Activated naive CD4-positive, alpha-beta T cell treated with anti-CD3 and anti-CD28 coated beads, Interleukin-2, amount 10 ng/mL, durations not matched to agents 7 days and 5 days (primary cell): ENCODE measurements around the gene XYLB.
"Not testable (repeated sequence)": the region's sequence is repeated elsewhere in the genome, so short reads cannot be mapped to it uniquely, and the experiment has no call there.

Experiments used
- CTCF ChIA-PET: fragments of 350-600 bp; sonication (Branson Sonifier 250); formaldehyde crosslinking; loops from one replicate; lab custom pipeline; 2021; ENCODE audit warnings: antibody characterized with exemption; lab: Charles Lee
- DNase-seq: peaks from one replicate; pipeline ENCODE4 v3.0.0-alpha.2; 2020
- H3K27ac Mint-ChIP-seq: one replicate; pipeline ENCODE4 v1.8.0; 2021; ENCODE audit warnings: mild to moderate bottlenecking, moderate library complexity, mixed read lengths
- H3K27me3 Mint-ChIP-seq: one replicate; pipeline ENCODE4 v1.8.0; 2021; ENCODE audit warnings: mild to moderate bottlenecking, mixed read lengths
- H3K36me3 Mint-ChIP-seq: one replicate; pipeline ENCODE4 v1.8.0; 2021; ENCODE audit warnings: mixed read lengths
- H3K4me1 Mint-ChIP-seq: one replicate; pipeline ENCODE4 v1.8.0; 2021; ENCODE audit warnings: mixed read lengths
- H3K4me3 Mint-ChIP-seq: one replicate; pipeline ENCODE4 v1.8.0; 2021; ENCODE audit warnings: mild to moderate bottlenecking, moderate library complexity, mixed read lengths
- H3K9me3 Mint-ChIP-seq: one replicate; pipeline ENCODE4 v1.8.0; 2021; ENCODE audit warnings: mixed read lengths

XYLB gene

DNA sequence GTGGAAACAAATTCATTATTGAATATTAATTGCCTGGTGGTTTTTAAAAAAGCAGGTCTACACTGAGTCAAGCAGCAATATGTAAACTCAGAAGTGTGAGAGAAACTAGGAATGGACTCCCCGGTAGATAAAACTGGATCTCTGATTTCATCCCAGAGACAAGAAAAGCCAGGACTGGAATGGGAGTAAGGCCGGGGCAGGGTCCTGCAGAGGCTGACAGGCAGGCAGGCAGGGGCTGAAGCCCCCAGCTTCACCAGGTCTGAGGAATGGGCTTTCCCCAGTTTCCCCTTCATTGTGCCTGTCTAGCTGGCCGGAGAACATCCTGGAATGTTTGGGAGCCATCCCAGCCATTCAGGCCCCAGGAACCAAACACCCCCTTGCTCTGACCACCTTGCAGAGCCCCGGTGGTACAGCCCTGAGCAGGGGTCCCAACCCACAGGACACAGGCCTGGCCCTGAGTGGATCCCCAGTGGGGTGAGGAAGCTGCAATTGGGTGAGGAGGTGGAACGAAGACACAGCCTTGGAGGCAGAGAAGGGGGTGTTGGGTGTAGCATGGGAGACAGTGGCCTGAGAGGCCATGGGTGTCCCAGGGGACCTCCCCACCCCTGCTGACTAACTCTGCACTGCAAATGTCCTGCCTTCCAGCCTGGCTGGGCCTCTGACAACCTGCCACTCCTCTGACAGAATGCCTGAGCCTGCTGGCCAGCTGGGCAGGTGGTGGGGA, 31.7 kb upstream of the XYLB start:
- H3K9me3 Mint-ChIP-seq: no peaks in the 10 kb centered on the region
- no peaks in the 10 kb centered on the region for H3K36me3 Mint-ChIP-seq
- no peak for DNase-seq
- H3K27ac Mint-ChIP-seq: no peak overlapping the region
- CTCF ChIA-PET: no interaction called here
- H3K27me3 Mint-ChIP-seq: peaks cover 21% of the 10 kb centered on the region
- H3K4me1 Mint-ChIP-seq: no peaks in the 10 kb centered on the region
- no peak overlapping the region for H3K4me3 Mint-ChIP-seq

DNA sequence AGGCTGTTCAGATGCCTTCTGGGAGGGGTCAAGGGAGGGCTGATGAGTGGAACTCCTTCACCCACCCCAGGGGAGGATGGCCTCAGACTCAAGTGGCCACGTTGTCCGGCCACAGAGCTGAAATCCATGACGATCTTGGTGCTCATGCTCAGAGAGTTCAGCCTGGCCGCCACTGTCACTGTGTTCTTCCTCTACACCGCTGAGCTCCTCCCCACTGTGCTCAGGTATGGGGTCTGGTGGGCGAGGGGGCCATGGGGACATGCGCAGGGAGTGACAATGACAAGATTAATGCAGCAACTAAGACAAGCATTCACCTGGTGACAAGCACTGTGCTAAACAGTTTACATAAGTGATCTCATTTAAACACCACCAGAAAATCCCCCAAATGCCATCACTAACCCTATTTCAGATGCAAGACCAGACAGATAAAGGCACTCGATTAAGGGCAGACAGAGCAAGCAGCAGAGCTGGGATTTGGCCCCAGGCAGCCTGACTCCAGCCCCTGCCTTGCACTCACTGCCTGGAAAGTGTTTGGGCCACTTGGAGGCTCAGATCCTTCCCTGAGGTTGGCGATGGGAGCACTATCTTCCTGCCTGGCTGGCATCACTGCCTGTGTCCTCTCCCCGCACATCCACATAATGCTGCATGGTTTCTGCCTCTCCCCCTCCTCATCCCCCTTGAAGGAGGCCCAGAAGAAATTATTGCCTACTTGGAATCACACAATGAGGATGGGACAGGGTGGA, 30.9 kb upstream of the XYLB start:
- Mint-ChIP-seq H3K4me1 (no peaks in the 10 kb centered on the region), H3K4me3 (no peak overlapping the region), H3K27me3 (peaks cover 17% of the 10 kb centered on the region), H3K9me3 (no peaks in the 10 kb centered on the region), H3K27ac (no peak overlapping the region), H3K36me3 (no peaks in the 10 kb centered on the region)
- DNase-seq: no peak
- CTCF ChIA-PET: no interaction called here

GRCh38 chr3:38316356-38317191, 30.0 kb upstream of the XYLB start:
- CTCF ChIA-PET: no interaction called here
- H3K27me3 Mint-ChIP-seq: peaks cover 12% of the 10 kb centered on the region
- H3K27ac Mint-ChIP-seq: no peak overlapping the region
- no peaks in the 10 kb centered on the region for H3K4me1 Mint-ChIP-seq
- no peaks in the 10 kb centered on the region for H3K36me3 Mint-ChIP-seq
- H3K4me3 Mint-ChIP-seq: no peak overlapping the region
- no peaks in the 10 kb centered on the region for H3K9me3 Mint-ChIP-seq
- DNase-seq: no peak

- DNase-seq: no peak
- Mint-ChIP-seq H3K27me3 (peaks cover 13% of the 10 kb centered on the region), H3K4me1 (no peaks in the 10 kb centered on the region), H3K9me3 (no peaks in the 10 kb centered on the region), H3K4me3 (no peak overlapping the region), H3K36me3 (no peaks in the 10 kb centered on the region), H3K27ac (no peak overlapping the region)
- CTCF ChIA-PET: no interaction called here
Measured at GRCh38 chr3:38317192-38317759, 29.3 kb upstream of the XYLB start.

- Mint-ChIP-seq H3K4me3 (no peak overlapping the region), H3K9me3 (no peaks in the 10 kb centered on the region), H3K36me3 (no peaks in the 10 kb centered on the region), H3K27me3 (peaks cover 12% of the 10 kb centered on the region), H3K4me1 (no peaks in the 10 kb centered on the region), H3K27ac (no peak overlapping the region)
- DNase-seq: no peak
- CTCF ChIA-PET: interaction anchor here (0.7 kb wide), 1 partner anchor 27 kb away, joined by 3 read pairs; no protein-coding TSS in a partner anchor
Measured at GRCh38 chr3:38318766-38319671, 27.6 kb upstream of the XYLB start.

DNA sequence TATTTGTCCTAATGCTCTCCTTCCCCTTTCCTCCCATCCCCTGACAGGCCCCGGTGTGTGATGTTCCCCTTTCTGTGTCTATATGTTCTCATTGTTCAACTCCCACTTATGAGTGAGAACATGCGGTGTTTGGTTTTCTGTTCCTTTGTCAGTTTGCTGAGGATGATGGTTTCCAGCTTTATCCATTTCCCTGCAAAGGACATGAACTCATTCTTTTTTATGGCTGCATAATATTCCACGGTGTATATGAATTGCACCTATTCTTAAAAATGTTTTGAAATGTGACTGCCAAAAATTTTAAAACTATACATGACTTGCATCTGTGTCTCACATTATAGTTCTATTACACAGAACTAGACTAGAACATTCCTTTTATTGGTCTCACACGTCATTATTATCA, 25.9 kb upstream of the XYLB start:
- H3K27ac Mint-ChIP-seq: not testable (repeated sequence)

GRCh38 chr3:38323060-38323459, 23.5 kb upstream of the XYLB start:
- no peaks in the 10 kb centered on the region for H3K9me3 Mint-ChIP-seq
- H3K36me3 Mint-ChIP-seq: no peaks in the 10 kb centered on the region
- no peak for DNase-seq
- no peaks in the 10 kb centered on the region for H3K4me1 Mint-ChIP-seq
- no peak overlapping the region for H3K4me3 Mint-ChIP-seq
- CTCF ChIA-PET: no interaction called here
- peaks cover 30% of the 10 kb centered on the region for H3K27me3 Mint-ChIP-seq
- no peak overlapping the region for H3K27ac Mint-ChIP-seq

More for the DNA sequence above, 25.9 kb upstream of the XYLB start:
- H3K4me1 Mint-ChIP-seq, H3K9me3 Mint-ChIP-seq, H3K36me3 Mint-ChIP-seq, H3K4me3 Mint-ChIP-seq, DNase-seq, CTCF ChIA-PET: not testable (repeated sequence)
- peaks cover 20% of the 10 kb centered on the region for H3K27me3 Mint-ChIP-seq

DNA sequence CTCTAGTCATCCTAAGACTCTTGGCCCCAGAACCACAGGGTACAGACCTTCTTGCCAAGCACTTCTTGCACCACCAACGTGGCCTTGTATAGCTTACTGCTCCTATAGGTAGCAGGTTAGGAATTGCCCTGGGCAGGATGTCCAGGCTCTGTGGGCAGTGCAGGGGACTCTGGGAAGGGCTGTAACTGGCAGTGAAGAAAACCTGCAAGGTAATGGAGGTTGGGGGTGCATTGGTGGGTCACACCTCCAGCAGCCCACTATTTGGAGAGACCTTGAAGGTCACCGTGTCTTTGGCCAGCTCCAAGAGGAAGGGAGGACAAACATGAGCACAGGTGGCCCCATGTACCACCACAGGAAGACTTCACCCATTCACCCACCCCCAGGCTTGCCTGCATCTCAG, 21.3 kb upstream of the XYLB start:
- H3K27me3 Mint-ChIP-seq: peaks cover 30% of the 10 kb centered on the region
- no peak overlapping the region for H3K4me3 Mint-ChIP-seq
- no peaks in the 10 kb centered on the region for H3K36me3 Mint-ChIP-seq
- H3K27ac Mint-ChIP-seq: no peak overlapping the region
- CTCF ChIA-PET: interaction anchor here (1.3 kb wide), 1 partner anchor 92 kb away, joined by 3 read pairs; no protein-coding TSS in a partner anchor
- no peaks in the 10 kb centered on the region for H3K4me1 Mint-ChIP-seq
- no peak for DNase-seq
- no peaks in the 10 kb centered on the region for H3K9me3 Mint-ChIP-seq

GRCh38 chr3:38327335-38328009, 19.1 kb upstream of the XYLB start:
- no peak overlapping the region for H3K4me3 Mint-ChIP-seq
- CTCF ChIA-PET: interaction anchor here (0.8 to 1.3 kb wide), 3 partner anchors 16 to 154 kb away, joined by 3 read pairs; partner anchors contain the start of gene XYLB
- no peaks in the 10 kb centered on the region for H3K4me1 Mint-ChIP-seq

DNA sequence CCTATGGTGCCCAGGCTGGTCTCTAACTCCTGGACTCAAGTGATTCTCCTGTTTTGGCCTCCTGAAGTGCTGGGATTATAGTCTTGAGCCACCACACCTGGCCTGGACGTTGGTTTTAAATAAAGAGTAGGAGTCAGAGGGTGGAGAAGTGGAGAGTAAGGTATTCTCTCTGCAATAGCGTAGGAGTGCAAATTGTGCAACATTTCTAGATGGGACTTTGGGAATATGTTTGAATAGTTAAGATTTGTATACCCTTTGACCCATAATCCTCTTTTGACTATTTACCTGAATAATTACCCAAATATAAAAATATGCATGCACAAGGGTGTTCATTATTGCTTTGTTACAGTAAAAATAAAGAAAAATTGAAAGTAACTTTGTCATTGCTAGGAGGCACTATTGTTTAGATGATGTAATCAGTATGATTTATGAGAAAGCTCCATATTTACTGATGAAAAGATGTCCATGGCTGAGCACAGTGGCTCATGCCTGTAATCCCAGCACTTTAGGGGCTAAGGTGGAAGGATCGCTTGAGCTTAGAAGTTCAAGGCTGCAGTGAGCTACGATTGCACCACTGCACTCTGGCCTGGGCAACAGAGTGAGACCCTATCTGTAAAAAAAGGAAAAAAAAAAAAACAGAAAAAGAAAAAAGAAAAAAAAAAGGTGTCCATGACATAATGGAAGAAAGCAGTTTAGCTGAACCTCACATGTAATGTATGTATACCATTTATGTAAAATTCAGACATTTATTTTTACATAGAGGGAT, 15.1 kb upstream of the XYLB start:
- Mint-ChIP-seq H3K4me1 (no peaks in the 10 kb centered on the region), H3K4me3 (no peak overlapping the region), H3K27ac (no peak overlapping the region), H3K27me3 (peaks cover 33% of the 10 kb centered on the region), H3K9me3 (no peaks in the 10 kb centered on the region), H3K36me3 (no peaks in the 10 kb centered on the region)
- CTCF ChIA-PET: interaction anchor here (0.9 kb wide), 1 partner anchor 16 kb away, joined by 3 read pairs; the partner anchor contains the start of gene XYLB
- no peak for DNase-seq

More at GRCh38 chr3:38327335-38328009, 19.1 kb upstream of the XYLB start:
- no peaks in the 10 kb centered on the region for H3K9me3 Mint-ChIP-seq
- H3K27ac Mint-ChIP-seq: no peak overlapping the region
- H3K36me3 Mint-ChIP-seq: no peaks in the 10 kb centered on the region
- DNase-seq: no peak
- H3K27me3 Mint-ChIP-seq: peaks cover 30% of the 10 kb centered on the region

DNA sequence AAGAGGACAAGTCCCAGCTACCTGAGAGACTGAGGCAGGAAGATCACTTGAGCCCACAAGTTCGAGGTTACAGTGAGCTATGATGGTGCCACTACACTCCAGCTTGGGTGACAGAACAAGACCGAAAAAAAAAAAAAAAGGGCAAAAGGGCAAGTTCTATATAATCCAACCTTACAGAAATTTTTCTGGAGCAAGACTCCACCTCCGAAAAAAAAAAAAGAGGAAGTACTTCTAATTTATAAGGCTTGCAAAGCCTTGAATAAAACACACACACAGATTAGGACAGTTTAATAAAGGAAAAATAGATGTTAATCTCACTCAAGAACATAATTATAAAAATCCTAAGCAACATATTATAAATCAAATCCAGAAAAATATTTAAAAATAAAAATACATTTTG, 14.4 kb upstream of the XYLB start:
- no peaks in the 10 kb centered on the region for H3K4me1 Mint-ChIP-seq
- no peaks in the 10 kb centered on the region for H3K9me3 Mint-ChIP-seq
- H3K27me3 Mint-ChIP-seq: peaks cover 29% of the 10 kb centered on the region
- no peak for DNase-seq
- no peaks in the 10 kb centered on the region for H3K36me3 Mint-ChIP-seq
- no peak overlapping the region for H3K4me3 Mint-ChIP-seq
- CTCF ChIA-PET: interaction anchor here (0.9 kb wide), 1 partner anchor 15 kb away, joined by 3 read pairs; the partner anchor contains the start of gene XYLB
- no peak overlapping the region for H3K27ac Mint-ChIP-seq
